Peyer's patch (tissue), 4 donors: Measurements from ENCODE around the gene ZNF540.

Source experiments
- POLR2A ChIP-seq, 2 donors: fragments of 450-650 bp; IDR thresholded peaks; one replicate each; pipeline ENCODE4 v1.5.1; 2017; ENCODE audit warnings: antibody characterized with exemption in 2 of 2, mild to moderate bottlenecking in 2 of 2, moderate library complexity in 2 of 2
- TF ChIP-seq, protein P1 (sequence below), 6 experiments: fragments of 450-650 bp in 4 of 6; fragments of 200-600 bp in 2 of 6; sonication (generic) in 1 of 6; IDR thresholded peaks; one replicate each; pipeline ENCODE4 v1.5.1; 2017 to 2019; ENCODE audit warnings: antibody characterized with exemption in 6 of 6, mild to moderate bottlenecking in 3 of 6, moderate library complexity in 1 of 6

DNA sequence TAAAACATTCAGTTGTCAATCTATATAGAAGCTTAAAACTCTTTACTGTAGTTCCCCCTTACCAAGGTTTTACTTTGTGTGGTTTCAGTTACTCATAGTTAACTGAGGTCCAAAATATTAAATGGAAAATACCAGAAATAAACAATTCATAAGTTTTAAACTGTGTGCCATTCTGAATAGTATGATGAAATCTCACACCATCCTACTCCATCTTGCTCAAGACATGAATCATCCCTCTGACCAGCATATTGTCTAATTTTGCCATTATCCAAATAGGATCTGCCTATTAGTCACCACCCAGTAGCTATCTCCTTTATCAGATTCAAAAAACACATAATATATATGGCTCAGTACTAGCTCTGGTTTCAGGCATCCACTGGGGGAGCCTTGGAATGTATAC, 22.5 kb upstream of the ZNF540 start:
- no peak for TF ChIP-seq POLR2A (IDR thresholded peaks at IDR 0.05)
- TF ChIP-seq, protein P1, sequence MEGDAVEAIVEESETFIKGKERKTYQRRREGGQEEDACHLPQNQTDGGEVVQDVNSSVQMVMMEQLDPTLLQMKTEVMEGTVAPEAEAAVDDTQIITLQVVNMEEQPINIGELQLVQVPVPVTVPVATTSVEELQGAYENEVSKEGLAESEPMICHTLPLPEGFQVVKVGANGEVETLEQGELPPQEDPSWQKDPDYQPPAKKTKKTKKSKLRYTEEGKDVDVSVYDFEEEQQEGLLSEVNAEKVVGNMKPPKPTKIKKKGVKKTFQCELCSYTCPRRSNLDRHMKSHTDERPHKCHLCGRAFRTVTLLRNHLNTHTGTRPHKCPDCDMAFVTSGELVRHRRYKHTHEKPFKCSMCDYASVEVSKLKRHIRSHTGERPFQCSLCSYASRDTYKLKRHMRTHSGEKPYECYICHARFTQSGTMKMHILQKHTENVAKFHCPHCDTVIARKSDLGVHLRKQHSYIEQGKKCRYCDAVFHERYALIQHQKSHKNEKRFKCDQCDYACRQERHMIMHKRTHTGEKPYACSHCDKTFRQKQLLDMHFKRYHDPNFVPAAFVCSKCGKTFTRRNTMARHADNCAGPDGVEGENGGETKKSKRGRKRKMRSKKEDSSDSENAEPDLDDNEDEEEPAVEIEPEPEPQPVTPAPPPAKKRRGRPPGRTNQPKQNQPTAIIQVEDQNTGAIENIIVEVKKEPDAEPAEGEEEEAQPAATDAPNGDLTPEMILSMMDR (IDR thresholded peaks at IDR 0.05): no peak
